H1 (cell line): Measurements from ENCODE around the gene LSM4. TPM values are rescaled to one million over a fixed set of nuclear protein-coding genes. Genes with fewer than 3 reads are reported as not detected.

Experiments used
- CTCF ChIA-PET: fragments of 300-600 bp; sonication (Branson Sonifier 250); formaldehyde crosslinking; loops from one replicate; lab custom pipeline; 2021; ENCODE audit not compliant: partially characterized antibody; lab: Charles Lee
- POLR2A ChIA-PET: fragments of 300-600 bp; sonication (Branson Sonifier 250); formaldehyde crosslinking; loops from one replicate; lab custom pipeline; 2021; ENCODE audit warnings: inconsistent platforms; ENCODE audit not compliant: partially characterized antibody; lab: Charles Lee
- DNase-seq, 2 experiments: peaks; one replicate each; pipeline versions ENCODE4 v3.0.0 to v3.0.0-alpha.2; 2010 to 2022; ENCODE audit warnings: low spot score in 2 of 2, low read depth in 1 of 2, mixed read lengths in 1 of 2
- FAIRE-seq: peaks from 2 replicates; lab custom pipeline; 2011; peaks lifted over from hg19 to GRCh38; lab: Jason Lieb, UNC
- H2AFZ ChIP-seq: 2 replicates; pipeline ENCODE4 v1.8.1; 2012; ENCODE audit warnings: low read length, inconsistent platforms
- H2AK5ac ChIP-seq: 2 replicates; pipeline ENCODE4 v1.6.1; 2013; ENCODE audit warnings: low read depth, low read length
- H2BK120ac ChIP-seq: replicated peaks from 2 replicates; pipeline ENCODE3; 2013; ENCODE audit warnings: low read depth, low read length, inconsistent platforms
- H2BK12ac ChIP-seq: 2 replicates; pipeline ENCODE4 v1.6.1; 2013; ENCODE audit warnings: low read depth, low read length
- H2BK15ac ChIP-seq: 2 replicates; pipeline ENCODE4 v1.6.1; 2013; ENCODE audit warnings: low read length
- H2BK20ac ChIP-seq: 2 replicates; pipeline ENCODE4 v1.6.1; 2013; ENCODE audit warnings: low read length
- H2BK5ac ChIP-seq: 2 replicates; pipeline ENCODE4 v1.6.1; 2013; ENCODE audit warnings: low read depth, low read length
- H3K14ac ChIP-seq: 2 replicates; pipeline ENCODE4 v1.6.1; 2013; ENCODE audit warnings: inconsistent platforms; ENCODE audit not compliant: insufficient read length
- H3K18ac ChIP-seq: 2 replicates; pipeline ENCODE4 v1.6.1; 2013; ENCODE audit warnings: low read length; ENCODE audit errors: extremely low read depth
- H3K23ac ChIP-seq: 2 replicates; pipeline ENCODE4 v1.6.1; 2013; ENCODE audit warnings: inconsistent platforms; ENCODE audit not compliant: insufficient read length
- H3K23me2 ChIP-seq: 2 replicates; pipeline ENCODE4 v1.6.1; 2013; ENCODE audit warnings: low read depth, low read length
- H3K27ac ChIP-seq: 2 replicates; pipeline ENCODE4 v1.6.1; 2011; ENCODE audit warnings: low read depth, low read length, inconsistent platforms
- H3K27me3 ChIP-seq, 4 experiments: replicated peaks in 1 of 4; 1 replicate in 1 of 4; 2 replicates in 3 of 4; pipeline versions ENCODE4 v1.6.1 to v1.8.1; 2011 to 2013; ENCODE audit warnings: low read length in 3 of 4, mild to moderate bottlenecking in 3 of 4, inconsistent platforms in 2 of 4, mixed read lengths in 2 of 4, moderate library complexity in 1 of 4; ENCODE audit not compliant: control insufficient read depth in 3 of 4, insufficient read depth in 3 of 4; ENCODE audit errors: extremely low read depth in 1 of 4
- H3K36me3 ChIP-seq, 4 experiments: 2 replicates each; pipeline versions ENCODE4 v1.6.1 to v1.8.1; 2011 to 2013; ENCODE audit warnings: mild to moderate bottlenecking in 4 of 4, low read length in 3 of 4, moderate library complexity in 2 of 4, control low read depth in 1 of 4, inconsistent platforms in 1 of 4; ENCODE audit not compliant: insufficient read depth in 4 of 4, control insufficient read depth in 2 of 4
- H3K4ac ChIP-seq: replicated peaks from 2 replicates; pipeline ENCODE3; 2013; ENCODE audit warnings: low read length, low read depth, mixed read lengths, inconsistent platforms; ENCODE audit not compliant: insufficient read length
- H3K4me1 ChIP-seq, 4 experiments: replicated peaks in 1 of 4; 1 replicate in 1 of 4; 2 replicates in 3 of 4; pipeline versions ENCODE4 v1.6.1 to v1.8.1; 2011 to 2013; ENCODE audit warnings: low read length in 3 of 4, inconsistent platforms in 2 of 4, mixed read lengths in 1 of 4; ENCODE audit not compliant: insufficient read depth in 4 of 4, control insufficient read depth in 3 of 4
- H3K4me2 ChIP-seq, 2 experiments: 2 replicates each; pipeline versions ENCODE4 v1.6.1 to v1.8.1; 2011 to 2013; ENCODE audit warnings: low read depth in 2 of 2, low read length in 2 of 2, control low read depth in 1 of 2, inconsistent platforms in 1 of 2, mild to moderate bottlenecking in 1 of 2; ENCODE audit not compliant: insufficient read depth in 1 of 2
- H3K4me3 ChIP-seq, 4 experiments: fragments of 200-600, 300-600 bp in 1 of 4; sonication (generic), shearing (Covaris generic), sonication (Bioruptor Twin) in 1 of 4; 2 replicates each; pipeline versions ENCODE4 v1.5.1 to v1.8.1; 2011 to 2016; ENCODE audit warnings: low read length in 4 of 4, low read depth in 3 of 4, control low read depth in 2 of 4, inconsistent platforms in 2 of 4, mild to moderate bottlenecking in 2 of 4, mixed read lengths in 1 of 4, moderate library complexity in 1 of 4; ENCODE audit not compliant: insufficient read depth in 2 of 4; ENCODE audit errors: extremely low read depth in 1 of 4
- H3K56ac ChIP-seq: replicated peaks from 2 replicates; pipeline ENCODE3; 2013; ENCODE audit warnings: low read depth, mild to moderate bottlenecking, mixed read lengths, low read length, inconsistent platforms; ENCODE audit not compliant: insufficient read length
- H3K79me1 ChIP-seq: 2 replicates; pipeline ENCODE4 v1.6.1; 2013; ENCODE audit warnings: low read depth, low read length, control low read depth
- H3K79me2 ChIP-seq, 2 experiments: 2 replicates each; pipeline versions ENCODE4 v1.6.1 to v1.8.1; 2012 to 2013; ENCODE audit warnings: low read length in 2 of 2, mild to moderate bottlenecking in 2 of 2, inconsistent platforms in 1 of 2; ENCODE audit not compliant: insufficient read depth in 2 of 2, control insufficient read depth in 1 of 2
- H3K9ac ChIP-seq, 4 experiments: replicated peaks in 1 of 4; 1 replicate in 1 of 4; 2 replicates in 3 of 4; pipeline versions ENCODE4 v1.6.1 to v1.8.1; 2011 to 2013; ENCODE audit warnings: low read depth in 3 of 4, low read length in 3 of 4, control low read depth in 2 of 4, mild to moderate bottlenecking in 2 of 4, moderate library complexity in 2 of 4, inconsistent platforms in 1 of 4; ENCODE audit errors: extremely low read depth in 1 of 4
- H3K9me3 ChIP-seq, 2 experiments: 2 replicates each; pipeline versions ENCODE4 v1.6.1 to v1.8.1; 2012 to 2013; ENCODE audit warnings: mild to moderate bottlenecking in 2 of 2, moderate library complexity in 2 of 2, control low read depth in 1 of 2, inconsistent platforms in 1 of 2, low read depth in 1 of 2, low read length in 1 of 2, mixed read lengths in 1 of 2; ENCODE audit not compliant: insufficient read depth in 2 of 2
- H4K20me1 ChIP-seq, 2 experiments: replicated peaks in 1 of 2; 2 replicates each; pipeline versions ENCODE3 to v1.8.1; 2011 to 2013; ENCODE audit warnings: inconsistent platforms in 2 of 2, low read length in 2 of 2, mild to moderate bottlenecking in 1 of 2; ENCODE audit not compliant: insufficient read depth in 2 of 2, control insufficient read depth in 1 of 2
- H4K5ac ChIP-seq: 2 replicates; pipeline ENCODE4 v1.6.1; 2013; ENCODE audit warnings: low read length, low read depth, mixed read lengths, inconsistent platforms; ENCODE audit not compliant: insufficient read length
- H4K8ac ChIP-seq: 2 replicates; pipeline ENCODE4 v1.8.0; 2013; ENCODE audit warnings: mild to moderate bottlenecking, moderate library complexity, low read length, inconsistent platforms; ENCODE audit not compliant: insufficient read depth; ENCODE audit errors: extremely low read depth
- H4K91ac ChIP-seq: replicated peaks from 2 replicates; pipeline ENCODE3; 2013; ENCODE audit warnings: low read length, mixed read lengths, inconsistent platforms; ENCODE audit not compliant: insufficient read length
- WGBS, 2 experiments: shearing (Covaris generic) in 1 of 2; methylation state at CpG; one replicate each; pipeline versions ENCODE4 v1.1.6 to v1.1.7; 2013 to 2015; ENCODE audit warnings: low lambda C conversion rate in 2 of 2, mixed read lengths in 2 of 2, inconsistent platforms in 1 of 2, low coverage in 1 of 2, missing lambda C conversion rate in 1 of 2; ENCODE audit not compliant: insufficient replicate concordance in 2 of 2, insufficient coverage in 1 of 2, insufficient read length in 1 of 2; ENCODE audit errors: extremely low coverage in 1 of 2, missing lambda C conversion rate in 1 of 2; 5-methylcytosine and 5-hydroxymethylcytosine counted together
- polyA plus RNA-seq, 7 experiments: library from polyadenylated mRNA; depleted of rRNA in 3 of 7; stranded (reverse) in 5 of 7; unstranded in 2 of 7; fragments of >200 nt in 5 of 7; fragments of 200-250 nt in 2 of 7; gene quantifications; 1 replicate in 5 of 7; 2 replicates in 1 of 7; 4 replicates in 1 of 7; pipeline versions ENCODE4 v1.2.1 to v1.2.3, GENCODE V29; 2011 to 2013; ENCODE audit warnings: missing spikeins in 2 of 7, mixed read lengths in 2 of 7
- total RNA-seq: library from RNA; stranded (reverse); fragmentation: NEBNext Ultra II Directional; extraction: Animal tissue kit (Norgen Biotek cat#: 25700); gene quantifications from 2 replicates; pipeline ENCODE4 v1.2.1, GENCODE V29; 2021

LSM4 gene
- total and polyA plus RNA-seq, 2 of the 8 experiments (the other 6 are each of a cell fraction or from before 2014, with no cell fraction given), result 302 to 319 TPM

GRCh38 chr19:18295034-18295451 is 27.8 kb downstream of the LSM4 start:
- H2BK120ac ChIP-seq, result no peak overlapping the region
- peak overlapping the region; percentile 19; the same call in 1 of the 2 replicates for H2AK5ac ChIP-seq
- no peak overlapping the region for H2BK5ac ChIP-seq
- no peak overlapping the region; the same call in 1 of the 2 replicates for H3K18ac ChIP-seq
- H3K9me3 ChIP-seq, result no peaks in the 10 kb centered on the region
- DNase-seq (no peak), FAIRE-seq (no peak)
- H3K56ac ChIP-seq, result peak overlapping the region; percentile 70
- H2AFZ ChIP-seq, result no peak overlapping the region
- CTCF ChIA-PET, result interaction anchor here (3.5 kb wide), 1 partner anchor 14 kb away, joined by 52 read pairs; the partner anchor contains the start of gene JUND
- no peaks in the 10 kb centered on the region for H3K79me2 ChIP-seq
- H4K5ac ChIP-seq, result no peak overlapping the region
- 80% methylated on average over 4 of the region's 4 CpGs; no CpG with 5 or more reads in 1 of the 2 experiments for WGBS, 2 experiments
- H3K79me1 ChIP-seq, result no peaks in the 10 kb centered on the region
- POLR2A ChIA-PET, result interaction anchor here (0.6 to 5.1 kb wide), 2 partner anchors 9 to 14 kb away, joined by 3 to 72 read pairs; partner anchors contain the start of gene JUND
- no peak overlapping the region for H3K4me2 ChIP-seq
- H4K20me1 ChIP-seq, result peaks cover 0 to 8% of the 10 kb centered on the region in 2 experiments
- peak overlapping the region; percentile 47; the same call in 1 of the 2 replicates for H2BK15ac ChIP-seq
- H4K8ac ChIP-seq, result no peak overlapping the region
- H3K36me3 ChIP-seq, result no peaks in the 10 kb centered on the region; a peak in 1 of 8 replicates
- H2BK20ac ChIP-seq, result 0 out of 2 replicates have a peak overlapping the region, but pooled peaks have one; percentile 6
- H3K4me3 ChIP-seq, result no peak overlapping the region
- no peak overlapping the region for H3K27ac ChIP-seq
- 0 out of 2 replicates have a peak overlapping the region, but pooled peaks have one; percentile 72 for H2BK12ac ChIP-seq
- H3K4me1 ChIP-seq, result peaks cover 0 to 27% (median 22%) of the 10 kb centered on the region in 4 experiments; a peak in 6 of 7 replicates
- peaks cover 24% of the 10 kb centered on the region for H3K23me2 ChIP-seq
- H3K23ac ChIP-seq, result no peak overlapping the region
- H3K9ac ChIP-seq, result no peak overlapping the region
- H3K4ac ChIP-seq, result no peak overlapping the region
- no peaks in the 10 kb centered on the region for H3K27me3 ChIP-seq
- H3K14ac ChIP-seq, result no peak overlapping the region
- H4K91ac ChIP-seq, result peak overlapping the region; percentile 34
